ENCODE results near the gene MUC5AC. TPM values are rescaled to one million over a fixed set of nuclear protein-coding genes. Genes with fewer than 3 reads are reported as not detected.

MUC5AC gene
- total and polyA plus RNA-seq, 2 of the 13 experiments (the other 11 are each of a cell fraction or from before 2014, with no cell fraction given) = under 0.01 TPM; not detected in 1

DNA sequence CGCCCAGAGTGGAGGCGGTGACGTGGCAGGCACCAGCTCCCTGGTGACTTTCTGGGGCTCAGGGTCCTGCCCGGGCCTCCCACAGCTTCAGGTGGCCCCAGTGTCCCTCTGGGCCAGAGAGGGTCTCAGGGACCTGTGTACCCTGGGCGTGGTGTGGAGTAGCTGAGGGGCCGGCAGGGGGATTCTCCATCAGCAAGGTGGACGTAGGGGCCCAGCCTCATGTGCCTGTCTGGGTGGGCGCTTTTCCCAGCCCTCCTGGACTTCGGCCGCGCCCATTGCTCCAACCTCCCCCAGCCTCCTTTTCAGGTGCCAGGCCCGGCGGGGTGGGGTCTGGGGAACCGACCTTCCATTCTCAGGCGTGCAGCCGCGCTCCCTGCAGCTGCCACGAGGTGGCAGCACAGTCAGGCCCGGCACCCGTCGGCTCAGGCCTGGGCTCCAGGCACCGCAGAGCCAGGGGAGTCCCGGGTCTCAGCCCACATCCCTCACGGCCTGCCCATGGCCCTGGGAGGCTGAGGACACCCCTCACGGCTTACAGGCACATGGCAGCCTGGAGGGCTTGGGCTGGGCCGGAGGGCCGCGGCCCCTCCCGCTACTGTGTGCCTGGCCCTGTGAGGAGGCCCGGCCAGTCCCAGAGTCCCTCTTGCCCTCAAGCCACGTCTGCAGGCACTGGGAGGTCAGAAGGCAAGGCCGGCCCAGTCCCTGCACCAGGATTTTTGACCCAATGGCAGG lies 45.2 kb downstream of the MUC5AC start (continued):
- TF ChIP-seq, protein P1, sequence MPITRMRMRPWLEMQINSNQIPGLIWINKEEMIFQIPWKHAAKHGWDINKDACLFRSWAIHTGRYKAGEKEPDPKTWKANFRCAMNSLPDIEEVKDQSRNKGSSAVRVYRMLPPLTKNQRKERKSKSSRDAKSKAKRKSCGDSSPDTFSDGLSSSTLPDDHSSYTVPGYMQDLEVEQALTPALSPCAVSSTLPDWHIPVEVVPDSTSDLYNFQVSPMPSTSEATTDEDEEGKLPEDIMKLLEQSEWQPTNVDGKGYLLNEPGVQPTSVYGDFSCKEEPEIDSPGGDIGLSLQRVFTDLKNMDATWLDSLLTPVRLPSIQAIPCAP (CRISPR knock-in tag; IDR thresholded peaks at IDR 0.05; ENCODE audit: low read depth) = no peak
- TF ChIP-seq RAD21 (CRISPR knock-in tag; IDR thresholded peaks at IDR 0.05) = peak; percentile 90
- TF ChIP-seq, protein P2, sequence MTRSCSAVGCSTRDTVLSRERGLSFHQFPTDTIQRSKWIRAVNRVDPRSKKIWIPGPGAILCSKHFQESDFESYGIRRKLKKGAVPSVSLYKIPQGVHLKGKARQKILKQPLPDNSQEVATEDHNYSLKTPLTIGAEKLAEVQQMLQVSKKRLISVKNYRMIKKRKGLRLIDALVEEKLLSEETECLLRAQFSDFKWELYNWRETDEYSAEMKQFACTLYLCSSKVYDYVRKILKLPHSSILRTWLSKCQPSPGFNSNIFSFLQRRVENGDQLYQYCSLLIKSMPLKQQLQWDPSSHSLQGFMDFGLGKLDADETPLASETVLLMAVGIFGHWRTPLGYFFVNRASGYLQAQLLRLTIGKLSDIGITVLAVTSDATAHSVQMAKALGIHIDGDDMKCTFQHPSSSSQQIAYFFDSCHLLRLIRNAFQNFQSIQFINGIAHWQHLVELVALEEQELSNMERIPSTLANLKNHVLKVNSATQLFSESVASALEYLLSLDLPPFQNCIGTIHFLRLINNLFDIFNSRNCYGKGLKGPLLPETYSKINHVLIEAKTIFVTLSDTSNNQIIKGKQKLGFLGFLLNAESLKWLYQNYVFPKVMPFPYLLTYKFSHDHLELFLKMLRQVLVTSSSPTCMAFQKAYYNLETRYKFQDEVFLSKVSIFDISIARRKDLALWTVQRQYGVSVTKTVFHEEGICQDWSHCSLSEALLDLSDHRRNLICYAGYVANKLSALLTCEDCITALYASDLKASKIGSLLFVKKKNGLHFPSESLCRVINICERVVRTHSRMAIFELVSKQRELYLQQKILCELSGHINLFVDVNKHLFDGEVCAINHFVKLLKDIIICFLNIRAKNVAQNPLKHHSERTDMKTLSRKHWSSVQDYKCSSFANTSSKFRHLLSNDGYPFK (CRISPR knock-in tag; IDR thresholded peaks at IDR 0.05; ENCODE audit: borderline replicate concordance) = 0 out of 2 replicates have a peak, but pooled peaks have one; percentile 20
- TF ChIP-seq, protein P3, sequence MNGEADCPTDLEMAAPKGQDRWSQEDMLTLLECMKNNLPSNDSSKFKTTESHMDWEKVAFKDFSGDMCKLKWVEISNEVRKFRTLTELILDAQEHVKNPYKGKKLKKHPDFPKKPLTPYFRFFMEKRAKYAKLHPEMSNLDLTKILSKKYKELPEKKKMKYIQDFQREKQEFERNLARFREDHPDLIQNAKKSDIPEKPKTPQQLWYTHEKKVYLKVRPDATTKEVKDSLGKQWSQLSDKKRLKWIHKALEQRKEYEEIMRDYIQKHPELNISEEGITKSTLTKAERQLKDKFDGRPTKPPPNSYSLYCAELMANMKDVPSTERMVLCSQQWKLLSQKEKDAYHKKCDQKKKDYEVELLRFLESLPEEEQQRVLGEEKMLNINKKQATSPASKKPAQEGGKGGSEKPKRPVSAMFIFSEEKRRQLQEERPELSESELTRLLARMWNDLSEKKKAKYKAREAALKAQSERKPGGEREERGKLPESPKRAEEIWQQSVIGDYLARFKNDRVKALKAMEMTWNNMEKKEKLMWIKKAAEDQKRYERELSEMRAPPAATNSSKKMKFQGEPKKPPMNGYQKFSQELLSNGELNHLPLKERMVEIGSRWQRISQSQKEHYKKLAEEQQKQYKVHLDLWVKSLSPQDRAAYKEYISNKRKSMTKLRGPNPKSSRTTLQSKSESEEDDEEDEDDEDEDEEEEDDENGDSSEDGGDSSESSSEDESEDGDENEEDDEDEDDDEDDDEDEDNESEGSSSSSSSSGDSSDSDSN (CRISPR knock-in tag; IDR thresholded peaks at IDR 0.05) = peak; percentile 59
- TF ChIP-seq PHF5A (CRISPR knock-in tag; IDR thresholded peaks at IDR 0.05; ENCODE audit: low read depth, unreplicated experiment) = no peak

Data from HepG2 (cell line).